Upper lobe of left lung (tissue), 6 donors: ENCODE data around the gene SLC12A2. TPM values are rescaled to one million over a fixed set of nuclear protein-coding genes. Genes with fewer than 3 reads are reported as not detected.

Source experiments
- ATAC-seq, 2 donors: fragments of 200-7000 bp; cut with Tn5 transposase; one replicate each; pipeline ENCODE4 v1.9.1; 2022; ENCODE audit warnings: mild to moderate bottlenecking in 2 of 2, moderate library complexity in 2 of 2; ENCODE audit not compliant: low FRiP score in 2 of 2
- DNase-seq, 2 donors: peaks; one replicate each; pipeline ENCODE4 v3.0.0-alpha.2; 2019 to 2020
- H3K27ac ChIP-seq, 4 donors: fragments of 200-600 bp; sonication (generic); one replicate each; pipeline ENCODE4 v1.5.1; 2016 to 2019
- H3K27me3 ChIP-seq, 4 donors: fragments of 200-600 bp; sonication (generic); one replicate each; pipeline ENCODE4 v1.5.1; 2017 to 2019
- H3K36me3 ChIP-seq, 4 donors: fragments of 200-600 bp; sonication (generic); one replicate each; pipeline ENCODE4 v1.5.1; 2016 to 2019
- H3K4me1 ChIP-seq, 4 donors: fragments of 200-600 bp; sonication (generic); one replicate each; pipeline ENCODE4 v1.5.1; 2018 to 2019
- H3K4me3 ChIP-seq, 4 donors: fragments of 200-600 bp; sonication (generic); one replicate each; pipeline ENCODE4 v1.5.1; 2017 to 2019; ENCODE audit warnings: mild to moderate bottlenecking in 2 of 4, moderate library complexity in 1 of 4
- H3K9me3 ChIP-seq, 4 donors: fragments of 200-600 bp; sonication (generic); one replicate each; pipeline ENCODE4 v1.5.1; 2018 to 2019
- EP300 ChIP-seq, 4 donors: sonication (generic); formaldehyde crosslinking; IDR thresholded peaks; one replicate each; pipeline ENCODE4 v1.5.1; 2017; ENCODE audit warnings: antibody characterized with exemption in 4 of 4, control low read depth in 2 of 4
- POLR2A ChIP-seq, 4 donors: fragments of 450-650 bp; IDR thresholded peaks; one replicate each; pipeline ENCODE4 v1.5.1; 2016 to 2017; ENCODE audit warnings: antibody characterized with exemption in 4 of 4, mild to moderate bottlenecking in 2 of 4
- POLR2AphosphoS5 ChIP-seq, 2 donors: sonication (generic); formaldehyde crosslinking; IDR thresholded peaks; one replicate each; pipeline ENCODE4 v1.5.1; 2017; ENCODE audit warnings: antibody characterized with exemption in 2 of 2
- WGBS, 2 donors: methylation state at CpG; one replicate each; pipeline ENCODE4 v1.1.5; 2017 to 2018; 5-methylcytosine and 5-hydroxymethylcytosine counted together
- total RNA-seq, 6 donors: library from RNA; depleted of rRNA in 4 of 6; stranded (reverse); fragments of >200 nt in 4 of 6; gene quantifications; one replicate each; pipeline versions ENCODE4 v1.1.0 to v1.2.1, GENCODE V29; 2016 to 2021
- TF ChIP-seq, protein P1 (sequence below), 6 experiments: fragments of 450-650 bp in 4 of 6; fragments of 200-600 bp in 2 of 6; sonication (generic) in 2 of 6; IDR thresholded peaks; one replicate each; pipeline ENCODE4 v1.5.1; 2016 to 2019; ENCODE audit warnings: antibody characterized with exemption in 6 of 6
- donor health status: DM: no; HTN: no; CAD: no; lungs with moderate emphysema.
- donor health status: DM: no; HTN: yes; CAD: no; lungs with severe emphysema.

The SLC12A2 gene
- total RNA-seq, 6 donors from 2014 or later: 12.6 to 44.1 (median 28.0) TPM

DNA sequence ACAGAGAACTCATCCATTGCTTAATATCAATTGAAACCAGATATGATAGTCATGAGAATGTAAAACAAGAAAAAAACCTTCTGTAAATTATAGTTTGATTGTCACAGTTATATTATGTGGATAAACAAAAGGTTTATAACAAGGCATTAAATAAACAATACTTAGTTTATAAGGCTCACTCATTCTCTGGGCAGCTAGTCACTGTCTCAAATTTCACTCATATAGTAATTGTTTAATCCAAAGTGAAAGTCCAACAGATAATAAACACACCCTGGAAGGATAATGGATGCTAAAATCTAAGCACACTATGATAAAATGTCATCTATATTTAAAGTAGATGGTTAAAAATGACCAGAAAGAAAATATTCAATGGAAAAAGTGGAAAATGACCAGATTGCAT, 30.8 kb upstream of the SLC12A2 start:
- Histone ChIP-seq H3K4me1 (no peaks in the 10 kb centered on the region), H3K4me3 (no peak overlapping the region), H3K9me3 (no peaks in the 10 kb centered on the region), H3K27me3 (no peaks in the 10 kb centered on the region), H3K27ac (no peak overlapping the region), H3K36me3 (peaks cover 0 to 2% (median 0%) of the 10 kb centered on the region in 4 donors)
- DNase-seq (no peak), ATAC-seq (no peak)
- TF ChIP-seq POLR2A (IDR thresholded peaks at IDR 0.05) (no peak), EP300 (IDR thresholded peaks at IDR 0.05) (no peak), POLR2AphosphoS5 (IDR thresholded peaks at IDR 0.05) (no peak)
- TF ChIP-seq, protein P1, sequence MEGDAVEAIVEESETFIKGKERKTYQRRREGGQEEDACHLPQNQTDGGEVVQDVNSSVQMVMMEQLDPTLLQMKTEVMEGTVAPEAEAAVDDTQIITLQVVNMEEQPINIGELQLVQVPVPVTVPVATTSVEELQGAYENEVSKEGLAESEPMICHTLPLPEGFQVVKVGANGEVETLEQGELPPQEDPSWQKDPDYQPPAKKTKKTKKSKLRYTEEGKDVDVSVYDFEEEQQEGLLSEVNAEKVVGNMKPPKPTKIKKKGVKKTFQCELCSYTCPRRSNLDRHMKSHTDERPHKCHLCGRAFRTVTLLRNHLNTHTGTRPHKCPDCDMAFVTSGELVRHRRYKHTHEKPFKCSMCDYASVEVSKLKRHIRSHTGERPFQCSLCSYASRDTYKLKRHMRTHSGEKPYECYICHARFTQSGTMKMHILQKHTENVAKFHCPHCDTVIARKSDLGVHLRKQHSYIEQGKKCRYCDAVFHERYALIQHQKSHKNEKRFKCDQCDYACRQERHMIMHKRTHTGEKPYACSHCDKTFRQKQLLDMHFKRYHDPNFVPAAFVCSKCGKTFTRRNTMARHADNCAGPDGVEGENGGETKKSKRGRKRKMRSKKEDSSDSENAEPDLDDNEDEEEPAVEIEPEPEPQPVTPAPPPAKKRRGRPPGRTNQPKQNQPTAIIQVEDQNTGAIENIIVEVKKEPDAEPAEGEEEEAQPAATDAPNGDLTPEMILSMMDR (IDR thresholded peaks at IDR 0.05): no peak

DNA sequence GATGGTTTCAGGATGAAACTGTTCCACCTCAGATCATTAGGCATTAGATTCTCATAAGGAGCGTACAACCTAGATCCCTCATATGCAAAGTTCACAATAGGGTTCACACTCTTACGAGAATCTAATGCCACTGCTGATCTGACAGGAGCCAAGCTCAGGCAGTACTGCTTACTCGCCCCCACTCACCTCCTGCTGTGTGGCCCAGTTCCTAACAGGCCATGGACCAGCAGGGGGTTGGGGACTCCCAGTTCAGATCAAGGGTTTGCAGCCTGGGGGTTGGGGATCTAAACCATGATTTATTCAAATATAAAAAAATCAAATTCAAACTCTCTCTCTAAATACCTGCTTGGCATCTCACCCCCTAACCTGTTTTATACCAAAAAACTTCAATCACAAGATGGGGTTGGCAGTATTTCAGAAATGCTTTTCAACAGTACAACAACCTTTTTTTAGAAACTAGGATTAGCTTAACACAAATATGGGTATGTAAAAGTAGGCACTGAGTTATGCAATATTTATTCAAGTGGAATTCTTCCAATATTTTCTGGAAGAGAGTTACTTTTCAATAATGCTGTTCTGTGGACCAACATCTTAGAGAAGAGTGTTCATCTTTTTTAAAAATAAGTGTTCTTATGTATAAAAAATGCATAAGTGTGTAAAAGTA, 30.1 kb upstream of the SLC12A2 start:
- H3K9me3 ChIP-seq: no peaks in the 10 kb centered on the region
- H3K36me3 ChIP-seq: peaks cover 0 to 2% (median 0%) of the 10 kb centered on the region in 4 donors
- no peaks in the 10 kb centered on the region for H3K4me1 ChIP-seq
- ATAC-seq (no peak), DNase-seq (peak in 1 of 2 donors; percentile 26)
- no peaks in the 10 kb centered on the region for H3K27me3 ChIP-seq
- no peak for TF ChIP-seq POLR2A (IDR thresholded peaks at IDR 0.05)
- TF ChIP-seq, protein P1 (IDR thresholded peaks at IDR 0.05): no peak
- no peak for TF ChIP-seq POLR2AphosphoS5 (IDR thresholded peaks at IDR 0.05)
- no peak for TF ChIP-seq EP300 (IDR thresholded peaks at IDR 0.05)
- WGBS, 2 donors: 60 to 66% methylated on average over 3 of the region's 3 CpGs
- no peak overlapping the region for H3K4me3 ChIP-seq
- H3K27ac ChIP-seq: peak overlapping the region in 1 of 4 donors; percentile 14

DNA sequence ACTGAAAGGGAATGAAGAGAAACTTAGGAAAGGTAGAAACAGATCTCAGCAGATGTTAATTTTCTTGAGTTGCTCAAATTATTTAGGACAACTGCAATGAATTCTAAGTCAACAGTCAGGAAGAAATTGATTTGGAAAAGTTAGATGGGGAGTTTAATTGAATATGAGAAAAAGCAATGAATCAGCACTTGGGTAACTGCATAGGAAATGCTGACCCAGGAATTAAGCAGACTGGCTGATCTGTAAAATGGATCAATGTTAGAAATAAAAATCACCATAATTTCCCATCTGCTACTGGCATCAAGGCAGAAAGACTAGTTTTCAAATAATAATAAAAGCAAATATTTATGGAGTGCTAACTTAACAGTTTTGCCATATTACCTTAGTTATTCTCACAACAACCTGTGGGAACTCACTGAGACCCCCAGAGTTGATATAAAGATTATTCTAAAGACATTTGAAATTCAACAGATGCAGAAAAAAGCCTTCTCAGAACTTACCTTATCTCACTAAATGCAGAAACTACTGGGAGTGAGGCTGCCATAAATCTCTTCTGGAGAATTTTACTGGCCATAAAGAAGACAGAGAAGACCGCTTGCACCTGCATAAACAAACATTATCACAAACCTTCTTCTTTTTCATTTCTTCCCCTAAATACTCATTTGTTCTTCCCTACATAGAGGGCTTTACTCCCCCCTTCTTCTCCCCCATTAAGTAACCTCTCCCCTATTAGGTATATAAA, 22.8 kb upstream of the SLC12A2 start:
- Histone ChIP-seq H3K4me3 (no peak overlapping the region), H3K9me3 (no peaks in the 10 kb centered on the region), H3K27me3 (no peaks in the 10 kb centered on the region), H3K27ac (no peak overlapping the region), H3K36me3 (no peaks in the 10 kb centered on the region), H3K4me1 (no peaks in the 10 kb centered on the region)
- ATAC-seq: no peak
- TF ChIP-seq POLR2AphosphoS5 (IDR thresholded peaks at IDR 0.05) (no peak), POLR2A (IDR thresholded peaks at IDR 0.05) (no peak), EP300 (IDR thresholded peaks at IDR 0.05) (no peak)
- TF ChIP-seq, protein P1 (IDR thresholded peaks at IDR 0.05): no peak
- DNase-seq: no peak
- 97 to 100% methylated on average over 1 of the region's 1 CpG for WGBS, 2 donors

DNA sequence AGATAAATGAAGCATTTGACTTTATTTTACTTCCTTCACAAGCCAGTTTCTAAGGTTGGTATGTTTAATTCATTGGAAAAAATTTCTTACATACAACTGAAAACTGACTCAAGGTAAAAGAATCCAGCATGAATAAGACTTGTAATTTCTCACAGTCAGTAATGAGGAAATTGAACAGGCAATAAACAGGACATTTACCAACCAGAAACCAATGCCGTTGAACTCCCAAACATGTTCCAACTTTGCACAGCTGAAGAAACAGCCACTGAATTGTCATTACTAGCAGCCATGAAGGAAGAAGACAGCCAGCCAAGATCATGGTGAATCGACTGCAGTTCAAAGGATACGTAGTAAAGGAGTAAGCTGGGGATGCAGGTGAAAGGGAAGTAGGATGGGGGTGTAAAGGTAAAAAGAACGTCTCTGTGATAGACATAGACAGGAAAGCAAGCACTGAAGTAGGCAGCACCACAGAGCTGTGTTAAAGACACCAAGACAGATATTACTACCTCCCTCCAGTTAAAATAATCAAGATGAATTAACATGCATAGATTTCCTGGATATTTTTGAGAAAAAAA, 21.3 kb upstream of the SLC12A2 start:
- Histone ChIP-seq H3K27me3 (no peaks in the 10 kb centered on the region), H3K27ac (no peak overlapping the region), H3K4me3 (no peak overlapping the region), H3K9me3 (no peaks in the 10 kb centered on the region), H3K36me3 (no peaks in the 10 kb centered on the region), H3K4me1 (no peaks in the 10 kb centered on the region)
- 83 to 86% methylated on average over 4 of the region's 4 CpGs for WGBS, 2 donors
- ATAC-seq (no peak), DNase-seq (no peak)
- no peak for TF ChIP-seq POLR2AphosphoS5 (IDR thresholded peaks at IDR 0.05)
- TF ChIP-seq, protein P1 (IDR thresholded peaks at IDR 0.05): no peak
